GM11168 (cell line): ENCODE results near the gene EML5.
"Not testable (repeated sequence)": the region's sequence is repeated elsewhere in the genome, so short reads cannot be mapped to it uniquely, and the experiment has no call there.

Experiments used
- in situ Hi-C: fragments of 300-500 bp; cut with MboI; formaldehyde crosslinking; loops from one replicate; pipeline ENCODE4 v1.12.0; 2022; ENCODE audit warnings: low sequenced_read_pairs; ENCODE audit not compliant: unreplicated experiment

EML5 gene

GRCh38 chr14:88804477-88804876, 11.7 kb upstream of the EML5 start:
- in situ Hi-C loops = no loop called here

- in situ Hi-C loops = no loop called here
Observed at GRCh38 chr14:88804035-88804434, 11.3 kb upstream of the EML5 start.

- in situ Hi-C loops = no loop called here
Observed at GRCh38 chr14:88802596-88802995, 9.8 kb upstream of the EML5 start.

- in situ Hi-C loops = no loop called here
Observed at GRCh38 chr14:88799522-88799921, 6.8 kb upstream of the EML5 start.

- in situ Hi-C loops = no loop called here
Observed at GRCh38 chr14:88798156-88798555, 5.4 kb upstream of the EML5 start.

GRCh38 chr14:88793259-88793625, 489 bp upstream of the EML5 start:
- in situ Hi-C loops = no loop called here

GRCh38 chr14:88791629-88792472, 902 bp downstream of the EML5 start:
- in situ Hi-C loops = no loop called here

- in situ Hi-C loops = no loop called here
Observed at GRCh38 chr14:88791252-88791621, 1.5 kb downstream of the EML5 start.

- in situ Hi-C loops = no loop called here
Observed at GRCh38 chr14:88790501-88791251, 2.1 kb downstream of the EML5 start.

- in situ Hi-C loops = not testable (repeated sequence)
Observed at GRCh38 chr14:88789573-88789972, 3.2 kb downstream of the EML5 start.

GRCh38 chr14:88786715-88787114, 6.0 kb downstream of the EML5 start:
- in situ Hi-C loops = no loop called here

- in situ Hi-C loops = no loop called here
Observed at GRCh38 chr14:88785911-88786310, 6.8 kb downstream of the EML5 start.

- in situ Hi-C loops = no loop called here
Observed at GRCh38 chr14:88775532-88775931, 17.2 kb downstream of the EML5 start.

- in situ Hi-C loops = no loop called here
Observed at GRCh38 chr14:88770736-88771135, 22.0 kb downstream of the EML5 start.

- in situ Hi-C loops = no loop called here
Observed at GRCh38 chr14:88765130-88765529, 27.6 kb downstream of the EML5 start.

GRCh38 chr14:88753873-88754272, 38.9 kb downstream of the EML5 start:
- in situ Hi-C loops = no loop called here

- in situ Hi-C loops = no loop called here
Observed at GRCh38 chr14:88750945-88751344, 41.8 kb downstream of the EML5 start.

- in situ Hi-C loops = no loop called here
Observed at GRCh38 chr14:88750413-88750812, 42.3 kb downstream of the EML5 start.

GRCh38 chr14:88749139-88749538, 43.6 kb downstream of the EML5 start:
- in situ Hi-C loops = no loop called here

GRCh38 chr14:88748288-88748687, 44.5 kb downstream of the EML5 start:
- in situ Hi-C loops = no loop called here

GRCh38 chr14:88746052-88746451, 46.7 kb downstream of the EML5 start:
- in situ Hi-C loops = no loop called here

GRCh38 chr14:88737245-88737644, 55.5 kb downstream of the EML5 start:
- in situ Hi-C loops = no loop called here
